HG03175 (cell line): ENCODE results near the gene NAT9.

Source experiments
- ATAC-seq: cut with Tn5 transposase; IDR thresholded peaks from one replicate; pipeline ENCODE4 v1.9.1; 2021; ENCODE audit warnings: mild to moderate bottlenecking, moderate library complexity; ENCODE audit not compliant: unreplicated experiment

Gene NAT9

DNA sequence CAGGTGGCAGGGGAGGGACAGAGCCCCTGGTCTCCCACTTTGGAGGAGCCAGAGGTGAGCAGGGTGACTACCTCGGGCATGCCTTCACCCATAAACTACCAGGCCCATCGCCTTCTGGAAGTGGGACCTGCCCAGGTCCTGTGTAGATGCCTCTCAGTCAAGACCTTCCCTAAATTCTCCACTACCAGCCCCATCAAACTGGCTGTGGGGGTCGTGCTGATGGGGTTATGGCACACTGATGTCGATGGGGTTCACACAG lies 44.9 kb downstream of the NAT9 start:
- no peak for ATAC-seq

DNA sequence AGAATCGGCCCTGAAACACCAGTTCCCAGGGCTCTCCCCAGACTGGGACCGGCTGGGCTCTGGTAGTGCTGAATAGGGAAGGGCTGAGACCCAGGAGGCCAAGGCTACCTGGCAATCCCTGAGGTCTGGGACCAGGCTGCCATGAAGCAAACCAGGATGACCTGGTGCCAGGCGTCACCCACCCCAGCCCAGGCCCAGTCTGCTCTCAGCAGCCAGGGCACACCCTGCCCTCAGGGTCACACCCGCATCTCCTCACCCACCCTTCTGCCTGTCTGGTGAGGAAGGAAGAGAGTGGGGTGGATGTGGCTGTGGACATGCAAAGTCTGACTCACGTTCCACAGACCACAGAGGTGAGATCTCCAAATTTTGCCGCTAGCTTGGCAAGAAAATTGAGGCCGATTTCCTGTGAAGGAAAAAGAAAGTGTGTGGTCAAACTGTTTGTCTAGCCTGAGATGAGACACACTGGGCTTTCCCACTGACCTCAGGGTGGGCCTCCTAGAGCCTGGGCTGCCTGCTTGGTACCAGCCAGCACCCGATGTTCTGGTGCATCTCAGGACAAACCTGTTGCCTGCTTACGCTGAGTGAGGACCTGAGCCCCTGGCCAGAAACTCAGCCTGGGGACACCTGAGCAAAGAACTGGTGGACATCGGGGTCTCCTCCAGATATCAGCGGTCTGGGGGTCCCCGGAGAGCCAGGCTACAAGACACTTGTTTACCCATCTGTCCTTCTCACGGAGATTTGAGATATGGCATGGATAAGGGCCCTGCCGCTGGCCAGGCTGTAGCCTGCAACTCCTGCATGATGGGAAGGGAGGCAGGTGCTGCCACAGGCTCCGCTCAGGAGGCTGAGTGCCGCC lies 45.4 kb downstream of the NAT9 start:
- ATAC-seq, result peak; percentile 60

GRCh38 chr17:74729866-74730265 lies 46.3 kb downstream of the NAT9 start:
- ATAC-seq, result no peak

GRCh38 chr17:74729368-74729767 lies 46.8 kb downstream of the NAT9 start:
- ATAC-seq, result no peak

- no peak for ATAC-seq
These were observed 47.5 kb downstream of the NAT9 start for GRCh38 chr17:74728702-74729075.

DNA sequence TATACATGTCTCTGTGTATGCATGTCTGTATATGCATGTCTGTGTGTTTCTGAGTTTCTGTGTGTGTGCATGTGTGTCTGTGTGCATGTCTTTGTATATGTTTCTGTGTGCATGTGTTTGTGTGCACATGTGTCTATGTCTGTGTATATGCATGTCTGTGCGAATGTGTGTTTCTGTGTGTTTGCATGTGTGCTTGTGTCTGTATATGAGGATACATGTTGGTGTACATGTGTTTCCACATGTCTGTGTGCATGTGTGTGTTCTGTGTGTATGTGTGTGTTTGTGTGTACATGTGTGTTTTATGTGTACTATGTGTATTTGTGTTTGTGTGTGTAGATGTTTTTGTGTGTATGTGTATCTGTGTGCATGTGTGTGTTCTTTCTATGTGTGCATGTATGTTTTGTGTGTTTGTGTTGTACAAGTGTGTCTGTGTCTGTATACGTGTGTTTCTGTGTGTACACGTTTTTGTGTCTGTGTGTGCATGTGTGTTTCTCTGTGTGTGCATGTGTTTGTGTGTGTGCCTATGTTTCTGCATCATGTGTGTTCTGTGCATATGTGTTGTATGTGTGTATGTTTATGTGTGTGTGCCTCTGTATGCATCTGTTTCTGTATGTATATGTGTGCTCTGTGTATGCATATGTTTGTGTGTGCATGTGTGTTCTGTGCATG lies 48.0 kb downstream of the NAT9 start:
- no peak for ATAC-seq

GRCh38 chr17:74725111-74725510 lies 51.0 kb downstream of the NAT9 start:
- no peak for ATAC-seq

GRCh38 chr17:74723891-74724290 lies 52.3 kb downstream of the NAT9 start:
- no peak for ATAC-seq

GRCh38 chr17:74722782-74723181 lies 53.4 kb downstream of the NAT9 start:
- no peak for ATAC-seq
